ENCODE results near the gene NSDHL.

DNA sequence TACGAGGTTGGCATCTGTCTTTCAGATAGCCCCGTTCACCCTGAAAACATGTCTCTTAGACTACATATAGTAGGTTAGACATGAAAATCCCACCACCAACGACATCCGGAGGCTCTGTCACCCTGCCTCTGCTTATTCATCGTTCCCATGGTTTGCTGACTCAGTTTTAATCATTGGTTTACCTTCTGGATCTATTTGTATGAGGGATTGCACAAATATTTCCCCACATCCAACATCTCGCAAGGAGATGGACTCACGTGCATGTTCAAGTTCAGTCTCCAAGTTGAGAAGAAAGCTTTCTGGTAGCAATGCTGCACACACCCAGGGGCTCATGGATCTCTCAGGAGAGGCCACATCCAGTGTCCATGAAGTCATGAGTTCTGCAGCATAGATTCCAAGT lies 11.1 kb upstream of the NSDHL start:
- TF ChIP-seq POLR2A (IDR thresholded peaks at IDR 0.05; ENCODE audit: low read length) (no peak), GATA1 (IDR thresholded peaks at IDR 0.05; ENCODE audit: low read depth, low read length) (no peak)
